SK-N-SH treated with all-trans-retinoic acid at 6 μM for 48 hours (cell line): Measurements from ENCODE around the gene CYP8B1.

Experiments used
- ATAC-seq: fragments of 200-7000 bp; cut with Tn5 transposase; 3 replicates; pipeline ENCODE4 v1.9.1; 2020; ENCODE audit warnings: mild to moderate bottlenecking, moderate library complexity
- CREB5 ChIP-seq: fragments of 250-450 bp; sonication (Bioruptor Pico); IDR thresholded peaks from 2 replicates; pipeline ENCODE4 v1.5.1; 2020; ENCODE audit warnings: low read depth, mild to moderate bottlenecking, moderate library complexity
- CSDC2 ChIP-seq: fragments of 250-450 bp; sonication (Bioruptor Pico); IDR thresholded peaks from 2 replicates; pipeline ENCODE4 v1.5.0; 2020; ENCODE audit warnings: mild to moderate bottlenecking, moderate library complexity
- CSRNP3 ChIP-seq: fragments of 250-450 bp; sonication (Bioruptor Pico); IDR thresholded peaks from 2 replicates; pipeline ENCODE4 v1.5.1; 2021; ENCODE audit warnings: mild to moderate bottlenecking, moderate library complexity
- GLIS3 ChIP-seq: fragments of 250-450 bp; sonication (Bioruptor Pico); IDR thresholded peaks from 2 replicates; pipeline ENCODE4 v1.5.0; 2020; ENCODE audit warnings: mild to moderate bottlenecking, moderate library complexity
- ISL1 ChIP-seq: fragments of 250-450 bp; sonication (Bioruptor Pico); IDR thresholded peaks from 2 replicates; pipeline ENCODE4 v2.1.2; 2022; ENCODE audit warnings: mild to moderate bottlenecking, moderate library complexity
- OSR1 ChIP-seq: fragments of 250-450 bp; sonication (Bioruptor Pico); IDR thresholded peaks from 2 replicates; pipeline ENCODE4 v1.8.0; 2022; ENCODE audit warnings: moderate library complexity, mild to moderate bottlenecking, inconsistent platforms
- PATZ1 ChIP-seq: fragments of 250-450 bp; sonication (Bioruptor Pico); IDR thresholded peaks from 2 replicates; pipeline ENCODE4 v1.8.0; 2020; ENCODE audit warnings: mild to moderate bottlenecking, moderate library complexity, borderline replicate concordance
- POU6F1 ChIP-seq: fragments of 250-450 bp; sonication (Bioruptor Pico); IDR thresholded peaks from 2 replicates; pipeline ENCODE4 v1.8.0; 2021; ENCODE audit warnings: low read depth, mild to moderate bottlenecking, moderate library complexity, borderline replicate concordance
- PPARA ChIP-seq: fragments of 250-450 bp; sonication (Bioruptor Pico); IDR thresholded peaks from 2 replicates; pipeline ENCODE4 v1.5.0; 2020; ENCODE audit warnings: mild to moderate bottlenecking, borderline replicate concordance
- RARB ChIP-seq: fragments of 250-450 bp; sonication (Bioruptor Pico); IDR thresholded peaks from 2 replicates; pipeline ENCODE4 v1.8.0; 2021; ENCODE audit warnings: mild to moderate bottlenecking, moderate library complexity
- SNAI2 ChIP-seq: fragments of 250-450 bp; sonication (Bioruptor Pico); IDR thresholded peaks from 2 replicates; pipeline ENCODE4 v1.5.0; 2020; ENCODE audit warnings: mild to moderate bottlenecking, moderate library complexity
- TCF4 ChIP-seq: fragments of 250-450 bp; sonication (Bioruptor Pico); IDR thresholded peaks from 2 replicates; pipeline ENCODE4 v1.8.0; 2021; ENCODE audit warnings: mild to moderate bottlenecking, moderate library complexity, borderline replicate concordance
- TOX ChIP-seq: fragments of 250-450 bp; sonication (Bioruptor Pico); IDR thresholded peaks from 2 replicates; pipeline ENCODE4 v1.8.0; 2021; ENCODE audit warnings: mild to moderate bottlenecking, moderate library complexity, borderline replicate concordance
- TSHZ2 ChIP-seq: fragments of 250-450 bp; sonication (Bioruptor Pico); IDR thresholded peaks from 2 replicates; pipeline ENCODE4 v1.5.0; 2020; ENCODE audit warnings: mild to moderate bottlenecking, moderate library complexity
- ZC3H10 ChIP-seq: fragments of 250-450 bp; sonication (Bioruptor Pico); IDR thresholded peaks from 2 replicates; pipeline ENCODE4 v1.5.1; 2021; ENCODE audit warnings: mild to moderate bottlenecking, moderate library complexity
- ZFP3 ChIP-seq: fragments of 250-450 bp; sonication (Bioruptor Pico); IDR thresholded peaks from 2 replicates; pipeline ENCODE4 v1.5.0; 2020; ENCODE audit warnings: mild to moderate bottlenecking, moderate library complexity
- ZFP30 ChIP-seq: fragments of 450-650 bp; formaldehyde crosslinking; IDR thresholded peaks from 2 replicates; pipeline ENCODE4 v1.5.0; 2022; ENCODE audit warnings: mild to moderate bottlenecking, moderate library complexity
- ZNF565 ChIP-seq: fragments of 450-650 bp; formaldehyde crosslinking; conservative IDR thresholded peaks from 2 replicates; pipeline ENCODE4 v1.5.0; 2020; ENCODE audit warnings: low read depth, mild to moderate bottlenecking, moderate library complexity
- ZNF70 ChIP-seq: fragments of 450-650 bp; formaldehyde crosslinking; IDR thresholded peaks from 2 replicates; pipeline ENCODE4 v1.5.0; 2020; ENCODE audit warnings: mild to moderate bottlenecking, moderate library complexity
- ZNF8 ChIP-seq: fragments of 450-650 bp; formaldehyde crosslinking; IDR thresholded peaks from 2 replicates; pipeline ENCODE4 v1.5.0; 2020; ENCODE audit warnings: mild to moderate bottlenecking, moderate library complexity

CYP8B1 gene

GRCh38 chr3:42887084-42887483, 11.4 kb upstream of the CYP8B1 start:
- no peak for TF ChIP-seq PATZ1
- no peak for TF ChIP-seq PPARA (CRISPR knock-in tag)
- no peak for TF ChIP-seq TCF4 (CRISPR knock-in tag)
- TF ChIP-seq SNAI2 (CRISPR knock-in tag): no peak
- no peak for TF ChIP-seq ZFP30 (CRISPR knock-in tag)
- no peak for TF ChIP-seq ZNF70 (CRISPR knock-in tag)
- TF ChIP-seq CREB5 (CRISPR knock-in tag): no peak
- TF ChIP-seq CSDC2 (CRISPR knock-in tag): no peak
- TF ChIP-seq CSRNP3 (CRISPR knock-in tag): no peak
- no peak for TF ChIP-seq ZNF565 (CRISPR knock-in tag)
- no peak for TF ChIP-seq ZNF8 (CRISPR knock-in tag)
- no peak for TF ChIP-seq ZC3H10
- TF ChIP-seq RARB (CRISPR knock-in tag): no peak
- no peak for TF ChIP-seq OSR1 (CRISPR knock-in tag)
- no peak for TF ChIP-seq ISL1 (CRISPR knock-in tag)
- no peak for TF ChIP-seq POU6F1 (CRISPR knock-in tag)
- TF ChIP-seq GLIS3: no peak
- ATAC-seq: no peak

- TF ChIP-seq ZFP3: no peak
- TF ChIP-seq ISL1 (CRISPR knock-in tag): no peak
- no peak for TF ChIP-seq TSHZ2 (CRISPR knock-in tag)
- TF ChIP-seq OSR1 (CRISPR knock-in tag): no peak
- TF ChIP-seq ZFP30 (CRISPR knock-in tag): no peak
- no peak for TF ChIP-seq TOX
- no peak for TF ChIP-seq ZC3H10
- TF ChIP-seq CREB5 (CRISPR knock-in tag): no peak
- TF ChIP-seq ZNF70 (CRISPR knock-in tag): no peak
- no peak for TF ChIP-seq POU6F1 (CRISPR knock-in tag)
- TF ChIP-seq SNAI2 (CRISPR knock-in tag): no peak
- no peak for ATAC-seq
Observed at GRCh38 chr3:42886294-42886822, 10.7 kb upstream of the CYP8B1 start.
